Fibroblast of mammary gland (primary cell): Measurements from ENCODE around the gene TMEM81.

ENCODE experiments used
- DNase-seq: peaks from one replicate; pipeline ENCODE4 v3.0.0-alpha.2; 2010; ENCODE audit warnings: low read depth
- H3K4me3 ChIP-seq: 2 replicates; pipeline ENCODE4 v1.5.1; 2011; ENCODE audit warnings: low read depth, mild to moderate bottlenecking, low read length, moderate library complexity; ENCODE audit not compliant: control insufficient read depth
- TF ChIP-seq, protein P1 (sequence below): conservative IDR thresholded peaks from 2 replicates; pipeline ENCODE4 v1.5.1; 2011; ENCODE audit warnings: low read depth, low read length, inconsistent platforms; ENCODE audit not compliant: control insufficient read depth, insufficient read depth

The TMEM81 gene

DNA sequence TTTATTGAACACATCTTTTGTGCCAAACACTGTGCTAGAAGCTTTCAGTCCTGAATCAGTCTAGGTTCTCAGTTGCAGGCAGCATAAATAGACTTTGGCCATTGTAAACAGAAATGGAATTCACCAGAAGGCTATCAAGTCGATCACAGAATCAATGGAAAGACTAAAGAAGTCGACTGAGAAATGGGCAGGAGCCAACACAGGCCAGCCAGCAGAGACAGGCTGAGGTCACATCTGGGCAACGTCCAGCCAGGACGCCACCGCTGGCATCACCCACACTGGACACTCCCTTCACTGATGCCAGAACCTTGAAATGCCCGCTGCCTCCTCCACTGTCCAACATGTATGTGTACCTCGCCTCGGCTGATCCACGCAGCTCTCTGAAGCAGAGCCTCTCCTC, 46.7 kb downstream of the TMEM81 start:
- TF ChIP-seq, protein P1, sequence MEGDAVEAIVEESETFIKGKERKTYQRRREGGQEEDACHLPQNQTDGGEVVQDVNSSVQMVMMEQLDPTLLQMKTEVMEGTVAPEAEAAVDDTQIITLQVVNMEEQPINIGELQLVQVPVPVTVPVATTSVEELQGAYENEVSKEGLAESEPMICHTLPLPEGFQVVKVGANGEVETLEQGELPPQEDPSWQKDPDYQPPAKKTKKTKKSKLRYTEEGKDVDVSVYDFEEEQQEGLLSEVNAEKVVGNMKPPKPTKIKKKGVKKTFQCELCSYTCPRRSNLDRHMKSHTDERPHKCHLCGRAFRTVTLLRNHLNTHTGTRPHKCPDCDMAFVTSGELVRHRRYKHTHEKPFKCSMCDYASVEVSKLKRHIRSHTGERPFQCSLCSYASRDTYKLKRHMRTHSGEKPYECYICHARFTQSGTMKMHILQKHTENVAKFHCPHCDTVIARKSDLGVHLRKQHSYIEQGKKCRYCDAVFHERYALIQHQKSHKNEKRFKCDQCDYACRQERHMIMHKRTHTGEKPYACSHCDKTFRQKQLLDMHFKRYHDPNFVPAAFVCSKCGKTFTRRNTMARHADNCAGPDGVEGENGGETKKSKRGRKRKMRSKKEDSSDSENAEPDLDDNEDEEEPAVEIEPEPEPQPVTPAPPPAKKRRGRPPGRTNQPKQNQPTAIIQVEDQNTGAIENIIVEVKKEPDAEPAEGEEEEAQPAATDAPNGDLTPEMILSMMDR, result no peak
- no peak overlapping the region for H3K4me3 ChIP-seq
- no peak for DNase-seq
